ENCODE results near the gene DIAPH3. TPM values are rescaled to one million over a fixed set of nuclear protein-coding genes. Genes with fewer than 3 reads are reported as not detected.

Gene DIAPH3
- total RNA-seq, 3 donors from 2014 or later: 1.3 to 5.7 (median 3.1) TPM

DNA sequence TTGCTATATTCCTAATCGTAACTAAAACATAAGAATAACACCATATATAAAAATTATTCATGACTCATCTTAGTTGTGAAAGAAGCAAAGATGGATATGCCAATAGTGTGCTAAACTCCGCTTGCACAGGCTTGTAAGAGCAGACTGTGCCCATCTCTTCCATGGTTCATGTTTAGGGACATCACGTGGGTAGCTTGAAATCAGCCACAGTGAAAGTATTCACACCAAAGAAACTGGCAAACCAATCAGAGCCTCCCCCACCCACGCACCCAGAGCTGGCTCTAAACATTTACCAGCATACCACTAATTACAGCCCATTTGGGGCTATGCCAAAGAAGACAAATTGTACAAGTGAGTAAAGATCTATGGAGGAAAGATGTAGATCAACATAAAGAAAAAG lies 147.5 kb downstream of the DIAPH3 start:
- Histone ChIP-seq H3K4me1 (ENCODE audit: low read depth) (peaks cover 17% of the 10 kb centered on the region), H3K36me3 (ENCODE audit: low read depth) (no peaks in the 10 kb centered on the region), H3K4me3 (no peak overlapping the region), H3K9me3 (no peaks in the 10 kb centered on the region)
- ATAC-seq (no peak), DNase-seq (no peak)
- TF ChIP-seq CTCF (IDR thresholded peaks at IDR 0.05): no peak
- intact Hi-C loops (cut with DNase I, micrococcal nuclease): no loop called here

DNA sequence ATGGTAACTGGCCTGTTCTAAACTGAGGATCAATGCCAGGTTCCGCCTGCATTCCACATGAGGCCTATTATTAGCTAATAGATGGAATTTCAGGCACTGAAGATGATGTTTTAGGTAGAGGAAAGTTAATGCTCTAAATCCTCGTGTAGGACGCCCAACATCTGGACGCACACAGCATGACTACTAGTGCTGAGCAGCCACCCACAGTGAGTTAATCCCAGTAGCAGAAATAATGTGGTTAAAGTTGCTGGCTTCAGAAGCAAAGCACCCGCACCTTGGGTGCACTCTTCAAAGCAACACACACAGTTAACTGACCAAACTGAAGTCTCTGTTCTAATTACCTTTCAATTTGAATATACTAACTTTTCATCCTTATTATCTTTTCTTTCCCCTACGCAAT lies 150.6 kb downstream of the DIAPH3 start:
- intact Hi-C loops (cut with DNase I, micrococcal nuclease): no loop called here
- Histone ChIP-seq H3K36me3 (ENCODE audit: low read depth) (no peaks in the 10 kb centered on the region), H3K9me3 (no peaks in the 10 kb centered on the region), H3K4me1 (ENCODE audit: low read depth) (peaks cover 19% of the 10 kb centered on the region), H3K4me3 (no peak overlapping the region)
- TF ChIP-seq CTCF (IDR thresholded peaks at IDR 0.05): no peak
- ATAC-seq (no peak), DNase-seq (no peak)

DNA sequence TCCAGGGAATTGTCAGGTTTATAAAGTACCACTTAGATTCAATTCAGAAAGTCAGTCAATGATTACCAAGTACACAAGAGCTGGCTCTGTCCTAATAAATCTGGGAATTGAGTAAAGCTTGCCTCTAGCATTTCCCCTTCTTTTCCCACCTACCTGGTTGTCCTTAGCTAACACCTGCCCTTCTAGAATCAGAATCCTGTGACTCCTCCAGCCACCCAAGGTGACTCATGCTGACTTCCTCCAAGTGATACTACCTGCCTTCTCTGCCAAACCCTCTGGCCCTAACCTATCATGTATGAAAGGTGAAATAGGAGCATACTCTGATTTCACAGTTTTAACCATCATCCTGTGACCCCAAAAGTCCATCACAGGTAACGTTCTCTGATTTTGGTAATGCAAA lies 151.2 kb downstream of the DIAPH3 start:
- intact Hi-C loops (cut with DNase I, micrococcal nuclease): no loop called here
- H3K36me3 ChIP-seq (ENCODE audit: low read depth): no peaks in the 10 kb centered on the region
- peaks cover 20% of the 10 kb centered on the region for H3K4me1 ChIP-seq (ENCODE audit: low read depth)
- ATAC-seq (peak; percentile 92), DNase-seq (peak in 2 of 3 donors; percentile 29 to 48)
- no peak for TF ChIP-seq CTCF (IDR thresholded peaks at IDR 0.05)
- no peak overlapping the region for H3K4me3 ChIP-seq
- no peaks in the 10 kb centered on the region for H3K9me3 ChIP-seq

GRCh38 chr13:60009300-60010253 lies 154.2 kb downstream of the DIAPH3 start:
- no peak for TF ChIP-seq CTCF (IDR thresholded peaks at IDR 0.05)
- DNase-seq (peak; percentile 94 to 99 (median 95)), ATAC-seq (peak; percentile 95)
- Histone ChIP-seq H3K9me3 (no peaks in the 10 kb centered on the region), H3K36me3 (ENCODE audit: low read depth) (no peaks in the 10 kb centered on the region), H3K4me1 (ENCODE audit: low read depth) (peaks cover 20% of the 10 kb centered on the region), H3K4me3 (no peak overlapping the region)
- intact Hi-C loops (cut with DNase I, micrococcal nuclease): no loop called here

GRCh38 chr13:60001889-60002288 lies 161.8 kb downstream of the DIAPH3 start:
- Histone ChIP-seq H3K9me3 (no peaks in the 10 kb centered on the region), H3K36me3 (ENCODE audit: low read depth) (no peaks in the 10 kb centered on the region), H3K4me3 (no peak overlapping the region), H3K4me1 (ENCODE audit: low read depth) (no peaks in the 10 kb centered on the region)
- intact Hi-C loops (cut with DNase I, micrococcal nuclease): no loop called here
- TF ChIP-seq CTCF (IDR thresholded peaks at IDR 0.05): no peak
- no peak for DNase-seq
- ATAC-seq: no peak
